ENCODE measurements around the gene TP63.

DNA sequence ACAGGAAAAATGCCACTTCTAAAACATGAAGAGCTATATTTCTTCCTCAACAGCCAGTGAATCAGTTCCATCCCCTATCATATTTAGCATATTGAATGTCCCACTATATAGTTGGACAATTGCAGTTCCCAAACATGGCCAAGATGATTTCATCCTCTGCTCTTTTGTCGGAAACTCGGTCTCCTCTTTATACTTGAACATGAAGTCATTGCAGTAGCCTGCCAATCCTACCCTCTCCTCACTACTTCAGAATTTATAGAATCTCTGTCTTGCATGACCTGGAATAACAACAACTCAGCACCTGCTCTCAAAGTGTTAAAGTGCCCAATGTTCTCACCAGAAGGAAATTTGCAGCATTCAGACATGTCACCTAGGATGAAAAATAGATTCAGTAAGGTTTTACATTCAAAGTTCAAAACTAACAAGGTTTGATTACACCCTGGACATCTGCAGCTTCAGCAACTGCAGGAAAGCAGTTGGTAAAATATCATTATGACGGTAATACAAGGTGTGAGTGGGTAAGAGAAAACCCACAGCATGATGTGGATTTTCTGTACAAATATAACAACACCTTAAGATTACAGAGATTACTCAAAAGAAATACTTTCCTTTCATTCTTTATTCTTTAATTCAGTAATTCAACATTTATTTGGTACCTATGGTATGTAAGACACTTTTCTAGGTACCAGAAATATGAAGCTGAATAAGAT lies 52.5 kb downstream of the TP63 start:
- no peak for TF ChIP-seq EZH2 (IDR thresholded peaks at IDR 0.05; ENCODE audit: borderline replicate concordance, low read length)
- TF ChIP-seq, protein P1, sequence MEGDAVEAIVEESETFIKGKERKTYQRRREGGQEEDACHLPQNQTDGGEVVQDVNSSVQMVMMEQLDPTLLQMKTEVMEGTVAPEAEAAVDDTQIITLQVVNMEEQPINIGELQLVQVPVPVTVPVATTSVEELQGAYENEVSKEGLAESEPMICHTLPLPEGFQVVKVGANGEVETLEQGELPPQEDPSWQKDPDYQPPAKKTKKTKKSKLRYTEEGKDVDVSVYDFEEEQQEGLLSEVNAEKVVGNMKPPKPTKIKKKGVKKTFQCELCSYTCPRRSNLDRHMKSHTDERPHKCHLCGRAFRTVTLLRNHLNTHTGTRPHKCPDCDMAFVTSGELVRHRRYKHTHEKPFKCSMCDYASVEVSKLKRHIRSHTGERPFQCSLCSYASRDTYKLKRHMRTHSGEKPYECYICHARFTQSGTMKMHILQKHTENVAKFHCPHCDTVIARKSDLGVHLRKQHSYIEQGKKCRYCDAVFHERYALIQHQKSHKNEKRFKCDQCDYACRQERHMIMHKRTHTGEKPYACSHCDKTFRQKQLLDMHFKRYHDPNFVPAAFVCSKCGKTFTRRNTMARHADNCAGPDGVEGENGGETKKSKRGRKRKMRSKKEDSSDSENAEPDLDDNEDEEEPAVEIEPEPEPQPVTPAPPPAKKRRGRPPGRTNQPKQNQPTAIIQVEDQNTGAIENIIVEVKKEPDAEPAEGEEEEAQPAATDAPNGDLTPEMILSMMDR (IDR thresholded peaks at IDR 0.05; ENCODE audit: low read length): no peak
